Motor neuron (in vitro differentiated cells): ENCODE measurements around the gene TPRN. TPM values are rescaled to one million over a fixed set of nuclear protein-coding genes. Genes with fewer than 3 reads are reported as not detected.

Source experiments
- ATAC-seq, 8 experiments: fragments of 200-7000 bp; cut with Tn5 transposase; replicated peaks in 6 of 8; 2 replicates each; pipeline ENCODE4 v1.8.0; 2021; ENCODE audit warnings: mild to moderate bottlenecking in 8 of 8, moderate library complexity in 8 of 8
- H3K27ac ChIP-seq, 2 donors: fragments of 250-450 bp; sonication (Bioruptor Pico); 2 replicates each; pipeline ENCODE4 v1.9.0; 2021; ENCODE audit warnings: antibody characterized with exemption in 2 of 2, mild to moderate bottlenecking in 2 of 2, moderate library complexity in 1 of 2
- H3K4me1 ChIP-seq, 2 donors: fragments of 250-450 bp; sonication (Bioruptor Pico); replicated peaks in 1 of 2; 2 replicates each; pipeline ENCODE4 v1.6.1; 2021; ENCODE audit warnings: antibody characterized with exemption in 2 of 2, mild to moderate bottlenecking in 2 of 2, moderate library complexity in 1 of 2
- H3K4me3 ChIP-seq, 5 donors: fragments of 250-450 bp; sonication (Bioruptor Pico); 2 replicates each; pipeline ENCODE4 v1.9.0; 2021; ENCODE audit warnings: antibody characterized with exemption in 5 of 5, mild to moderate bottlenecking in 5 of 5, moderate library complexity in 4 of 5
- WGBS, 10 experiments: fragments of 450-650 bp; shearing (Covaris generic); methylation state at CpG; one replicate each; pipeline ENCODE4 v1.0.0; 2022; 5-methylcytosine and 5-hydroxymethylcytosine counted together
- in situ Hi-C, 9 experiments: fragments of 400-800 bp; cut with MboI; loops; one replicate each; pipeline ENCODE4 v1.15.0; 2021; ENCODE audit warnings: low sequenced_read_pairs in 9 of 9, low pct_unique_long_range_greater_than_20kb in 2 of 9; ENCODE audit not compliant: unreplicated experiment in 9 of 9
- total RNA-seq, 8 experiments: library from RNA; unstranded; fragments of 300-600 nt; gene quantifications; 2 replicates each; pipeline versions ENCODE4 v1.2.3 to v1.2.4, GENCODE V29; 2022

Gene TPRN
- total RNA-seq, 8 experiments from 2014 or later: 5.9 to 79.6 (median 10.6) TPM

DNA sequence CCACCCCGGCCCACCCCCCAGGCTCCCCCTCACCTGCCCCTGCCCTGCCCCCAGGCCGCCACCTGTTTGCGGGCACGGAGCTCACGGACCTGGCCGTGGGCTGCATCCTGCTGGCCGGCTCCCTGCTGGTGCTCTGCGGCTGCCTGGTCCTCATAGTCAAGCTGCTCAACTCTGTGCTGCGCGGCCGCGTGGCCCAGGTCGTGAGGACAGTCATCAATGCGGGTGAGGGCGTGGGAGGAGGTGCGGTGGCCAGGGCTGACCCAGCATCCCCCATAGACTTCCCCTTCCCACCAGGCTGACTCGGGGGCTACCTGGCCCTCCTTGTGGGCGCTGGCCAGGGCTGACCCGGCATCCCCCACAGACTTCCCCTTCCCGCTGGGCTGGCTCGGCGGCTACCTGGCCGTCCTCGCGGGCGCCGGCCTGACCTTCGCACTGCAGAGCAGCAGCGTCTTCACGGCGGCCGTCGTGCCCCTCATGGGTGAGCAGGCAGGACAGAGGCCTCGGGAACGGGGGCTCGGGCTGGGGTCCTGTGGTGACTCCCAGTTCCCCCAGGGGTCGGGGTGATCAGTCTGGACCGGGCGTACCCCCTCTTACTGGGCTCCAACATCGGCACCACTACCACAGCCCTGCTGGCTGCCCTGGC lies 33.6 kb upstream of the TPRN start:
- H3K4me1 ChIP-seq: peaks cover 5 to 14% of the 10 kb centered on the region in 2 donors
- in situ Hi-C loops: loop anchor here in 1 of 9 experiments (25.0 kb wide), 1 partner anchor 122 kb away; the partner anchor contains the start of gene DPP7
- H3K4me3 ChIP-seq: no peak overlapping the region
- no peak for ATAC-seq
- WGBS, 10 experiments: 60 to 82% (median 80%) methylated on average over 1 to 19 of the region's 40 CpGs; no CpG with 5 or more reads in 5 of the 10 experiments
- H3K27ac ChIP-seq: no peak overlapping the region

- peaks cover 5 to 13% of the 10 kb centered on the region in 2 donors for H3K4me1 ChIP-seq
- ATAC-seq: no peak
- WGBS, 10 experiments: 50 to 60% methylated on average over 1 to 2 of the region's 40 CpGs; no CpG with 5 or more reads in 8 of the 10 experiments
- no peak overlapping the region for H3K27ac ChIP-seq
- in situ Hi-C loops: loop anchor here in 1 of 9 experiments (25.0 kb wide), 1 partner anchor 121 kb away; the partner anchor contains the start of gene DPP7
- no peak overlapping the region for H3K4me3 ChIP-seq
Measured at GRCh38 chr9:137233143-137233980, 32.8 kb upstream of the TPRN start.

DNA sequence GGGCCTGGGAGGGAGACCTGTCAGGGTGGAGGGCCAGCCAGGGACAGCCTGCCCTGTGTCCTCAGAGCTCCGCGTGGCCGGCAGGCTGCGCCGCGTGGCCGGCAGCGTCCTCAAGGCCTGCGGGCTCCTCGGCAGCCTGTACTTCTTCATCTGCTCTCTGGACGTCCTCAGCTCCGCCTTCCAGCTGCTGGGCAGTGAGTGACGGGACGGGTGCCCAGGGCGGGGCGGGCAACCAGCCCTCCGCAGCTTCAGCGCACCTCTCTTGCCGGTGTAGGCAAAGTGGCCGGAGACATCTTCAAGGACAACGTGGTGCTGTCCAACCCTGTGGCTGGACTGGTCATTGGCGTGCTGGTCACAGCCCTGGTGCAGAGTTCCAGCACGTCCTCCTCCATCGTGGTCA lies 32.0 kb upstream of the TPRN start:
- WGBS, 10 experiments: 0 to 87% methylated on average over 1 to 3 of the region's 24 CpGs; no CpG with 5 or more reads in 8 of the 10 experiments
- Histone ChIP-seq H3K4me3 (no peak overlapping the region), H3K27ac (no peak overlapping the region), H3K4me1 (peaks cover 5 to 13% of the 10 kb centered on the region in 2 donors)
- in situ Hi-C loops: loop anchor here in 1 of 9 experiments (25.0 kb wide), 1 partner anchor 120 kb away; the partner anchor contains the start of gene DPP7
- no peak for ATAC-seq

DNA sequence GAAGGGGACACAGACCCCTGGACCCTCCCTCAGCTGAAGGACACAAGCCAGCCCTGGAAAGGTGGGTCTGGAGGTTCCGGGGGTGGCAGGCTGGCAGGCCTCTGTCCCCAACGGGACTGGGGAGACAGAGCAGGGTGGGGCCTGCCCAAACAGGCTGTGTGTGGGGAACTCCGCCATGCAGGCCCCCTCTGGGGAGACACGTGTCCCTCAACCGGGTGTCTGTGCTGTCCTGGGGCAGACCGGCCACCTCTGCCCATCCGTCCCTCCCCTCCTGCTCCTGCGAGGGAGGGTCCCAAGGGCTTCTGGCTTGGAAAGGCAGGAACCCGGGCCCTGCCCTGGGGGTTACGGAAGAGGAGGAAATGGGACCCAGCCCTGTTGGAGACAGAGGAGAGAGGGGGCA lies 31.6 kb upstream of the TPRN start:
- peaks cover 5 to 11% of the 10 kb centered on the region in 2 donors for H3K4me1 ChIP-seq
- 70% methylated on average over 5 of the region's 10 CpGs; no CpG with 5 or more reads in 9 of the 10 experiments for WGBS, 10 experiments
- H3K27ac ChIP-seq: no peak overlapping the region
- ATAC-seq: no peak
- in situ Hi-C loops: loop anchor here in 1 of 9 experiments (25.0 kb wide), 1 partner anchor 120 kb away; the partner anchor contains the start of gene DPP7
- H3K4me3 ChIP-seq: no peak overlapping the region

GRCh38 chr9:137231372-137232039 lies 31.0 kb upstream of the TPRN start:
- Histone ChIP-seq H3K27ac (no peak overlapping the region), H3K4me3 (no peak overlapping the region), H3K4me1 (peaks cover 0 to 5% of the 10 kb centered on the region in 2 donors)
- 60 to 87% methylated on average over 1 to 3 of the region's 23 CpGs; no CpG with 5 or more reads in 8 of the 10 experiments for WGBS, 10 experiments
- no peak for ATAC-seq
- in situ Hi-C loops: loop anchor here in 1 of 9 experiments (25.0 kb wide), 1 partner anchor 119 kb away; the partner anchor contains the start of gene DPP7

DNA sequence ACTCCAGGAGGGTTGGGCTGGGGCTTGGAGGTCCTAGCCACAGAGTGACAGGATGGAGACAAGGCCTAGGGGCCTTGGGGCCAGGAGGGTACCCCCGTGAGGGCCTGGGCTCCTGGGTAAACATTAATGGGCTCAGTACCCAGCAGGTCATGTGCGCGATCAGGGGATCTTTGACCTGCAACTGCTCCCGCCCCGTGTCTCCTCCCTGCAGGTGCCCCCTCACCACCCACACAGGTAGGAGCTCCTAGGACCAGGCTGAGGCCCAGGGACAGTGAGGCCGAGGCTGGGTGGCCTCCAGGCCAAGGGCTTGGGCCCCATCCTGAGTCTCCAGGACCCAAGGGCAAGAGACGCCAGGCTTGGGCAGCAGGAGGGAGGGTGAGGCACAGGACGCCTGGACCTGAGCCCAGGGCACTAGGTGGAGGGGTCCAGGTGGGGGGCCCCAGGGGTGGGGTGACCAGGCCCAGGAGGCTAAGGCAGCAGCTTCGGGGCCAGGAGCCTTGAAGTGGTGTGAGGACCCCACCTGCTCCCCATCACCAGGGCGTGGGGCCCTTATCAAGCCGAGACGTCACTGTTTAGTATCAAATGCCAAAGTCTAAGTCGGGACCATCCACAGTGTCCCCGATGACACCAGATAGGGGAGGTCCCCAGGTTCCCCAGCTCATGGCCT lies 30.3 kb upstream of the TPRN start, which contains the start of gene SLC34A3:
SLC34A3 (plus strand) TSS at position 197 of the 667 bp plus-strand sequence. CDS start 802 bp downstream, outside the sequence.
- H3K4me3 ChIP-seq: no peak within 1 kb of the TSS
- in situ Hi-C loops: loop anchor here in 1 of 9 experiments (25.0 kb wide), 1 partner anchor 119 kb away; the partner anchor contains the start of gene DPP7
- peaks cover 0 to under 1% of the 10 kb centered on the region in 2 donors for H3K4me1 ChIP-seq
- ATAC-seq: no peak
- H3K27ac ChIP-seq: no peak within 1 kb of the TSS
- 100% methylated on average over 1 to 2 of the region's 14 CpGs; no CpG with 5 or more reads in 8 of the 10 experiments for WGBS, 10 experiments

- no peaks in the 10 kb centered on the region for H3K4me1 ChIP-seq
- in situ Hi-C loops: loop anchor here in 1 of 9 experiments (25.0 kb wide), 1 partner anchor 118 kb away; the partner anchor contains the start of gene DPP7
- H3K27ac ChIP-seq: no peak overlapping the region
- WGBS, 10 experiments: 20 to 85% (median 80%) methylated on average over 2 to 5 of the region's 31 CpGs; no CpG with 5 or more reads in 7 of the 10 experiments
- H3K4me3 ChIP-seq: no peak overlapping the region
- no peak for ATAC-seq
Measured at GRCh38 chr9:137229903-137230704, 29.6 kb upstream of the TPRN start.

GRCh38 chr9:137228968-137229896 lies 28.7 kb upstream of the TPRN start:
- in situ Hi-C loops: loop anchor here in 1 of 9 experiments (25.0 kb wide), 1 partner anchor 117 kb away; the partner anchor contains the start of gene DPP7
- no peak for ATAC-seq
- WGBS, 10 experiments: 85% methylated on average over 14 of the region's 27 CpGs; no CpG with 5 or more reads in 9 of the 10 experiments
- Histone ChIP-seq H3K27ac (no peak overlapping the region), H3K4me3 (no peak overlapping the region), H3K4me1 (peaks cover under 1 to 1% of the 10 kb centered on the region in 2 donors)

GRCh38 chr9:137228506-137228967 lies 28.0 kb upstream of the TPRN start:
- H3K4me1 ChIP-seq: peaks cover 3 to 4% of the 10 kb centered on the region in 2 donors
- ATAC-seq: no peak
- H3K4me3 ChIP-seq: no peak overlapping the region
- no CpG with 5 or more reads among the region's 29 CpGs for WGBS, 10 experiments
- no peak overlapping the region for H3K27ac ChIP-seq
- in situ Hi-C loops: loop anchor here in 1 of 9 experiments (25.0 kb wide), 1 partner anchor 116 kb away; the partner anchor contains the start of gene DPP7

- Histone ChIP-seq H3K4me1 (peaks cover 3 to 4% of the 10 kb centered on the region in 2 donors), H3K27ac (no peak overlapping the region), H3K4me3 (no peak overlapping the region)
- in situ Hi-C loops: loop anchor here in 1 of 9 experiments (25.0 kb wide), 1 partner anchor 116 kb away; the partner anchor contains the start of gene DPP7
- no peak for ATAC-seq
- WGBS, 10 experiments: no CpG with 5 or more reads among the region's 18 CpGs
Measured at GRCh38 chr9:137227853-137228505, 27.4 kb upstream of the TPRN start.
